ENCODE measurements around the gene CEND1.

GRCh38 chr11:819129-819931 is 29.4 kb upstream of the CEND1 start:
- TF ChIP-seq CTCF (IDR thresholded peaks at IDR 0.05) (peak in 1 of 3 experiments; percentile 20), POLR2A (IDR thresholded peaks at IDR 0.05) (no peak)

Measured in testis (tissue), 2 donors.